Keratinocyte (primary cell): ENCODE data around the gene ZBED4. TPM values are rescaled to one million over a fixed set of nuclear protein-coding genes. Genes with fewer than 3 reads are reported as not detected.

Experiments
- DNase-seq: peaks from one replicate; pipeline ENCODE4 v3.0.0-alpha.2; 2011; ENCODE audit warnings: low read depth, missing footprints, low spot score
- FAIRE-seq: peaks from 2 replicates; lab custom pipeline; 2011; peaks lifted over from hg19 to GRCh38; lab: Jason Lieb, UNC
- H2AFZ ChIP-seq: 2 replicates; pipeline ENCODE4 v1.6.0; 2012; ENCODE audit warnings: low read length, control low read depth, inconsistent platforms; ENCODE audit not compliant: control insufficient read depth
- H3K27ac ChIP-seq: 2 replicates; pipeline ENCODE4 v1.5.1; 2011; ENCODE audit warnings: low read length; ENCODE audit not compliant: control insufficient read depth, insufficient read depth
- H3K27me3 ChIP-seq: 3 replicates; pipeline ENCODE4 v1.6.0; 2011; ENCODE audit warnings: low read length; ENCODE audit not compliant: control insufficient read depth, insufficient read depth; ENCODE audit errors: extremely low read depth
- H3K36me3 ChIP-seq, 2 experiments: 2 replicates in 1 of 2; 3 replicates in 1 of 2; pipeline ENCODE4 v1.5.1; 2011; ENCODE audit warnings: low read length in 2 of 2, mild to moderate bottlenecking in 1 of 2; ENCODE audit not compliant: control insufficient read depth in 2 of 2, insufficient read depth in 2 of 2; ENCODE audit errors: extremely low read depth in 1 of 2
- H3K4me1 ChIP-seq: 3 replicates; pipeline ENCODE4 v1.5.1; 2011; ENCODE audit warnings: low read length; ENCODE audit not compliant: control insufficient read depth, insufficient read depth; ENCODE audit errors: extremely low read depth
- H3K4me2 ChIP-seq: 3 replicates; pipeline ENCODE4 v1.6.0; 2011; ENCODE audit warnings: low read depth, low read length; ENCODE audit not compliant: control insufficient read depth, insufficient read depth; ENCODE audit errors: extremely low read depth
- H3K4me3 ChIP-seq, 3 experiments: fragments of 200-600 bp in 1 of 3; sonication (generic) in 1 of 3; 2 replicates in 2 of 3; 3 replicates in 1 of 3; pipeline ENCODE4 v1.5.1; 2011 to 2016; ENCODE audit warnings: low read length in 3 of 3, mild to moderate bottlenecking in 3 of 3, control low read depth in 2 of 3, inconsistent platforms in 1 of 3, low read depth in 1 of 3, mixed read lengths in 1 of 3, mixed run types in 1 of 3, moderate library complexity in 1 of 3; ENCODE audit not compliant: control insufficient read depth in 2 of 3, insufficient read depth in 2 of 3; ENCODE audit errors: extremely low read depth in 1 of 3
- H3K79me2 ChIP-seq: 2 replicates; pipeline ENCODE4 v1.6.0; 2012; ENCODE audit warnings: low read length; ENCODE audit not compliant: control insufficient read depth, insufficient read depth
- H3K9ac ChIP-seq: 3 replicates; pipeline ENCODE4 v1.6.0; 2011; ENCODE audit warnings: low read length; ENCODE audit not compliant: control insufficient read depth, insufficient read depth; ENCODE audit errors: extremely low read depth
- H3K9me1 ChIP-seq: 3 replicates; pipeline ENCODE4 v1.6.0; 2011; ENCODE audit warnings: low read length; ENCODE audit not compliant: control insufficient read depth, insufficient read depth; ENCODE audit errors: extremely low read depth
- H3K9me3 ChIP-seq: 2 replicates; pipeline ENCODE4 v1.5.1; 2012; ENCODE audit warnings: low read depth, low read length; ENCODE audit not compliant: control insufficient read depth
- H4K20me1 ChIP-seq: 3 replicates; pipeline ENCODE4 v1.6.0; 2011; ENCODE audit warnings: low read length; ENCODE audit not compliant: control insufficient read depth, insufficient read depth; ENCODE audit errors: extremely low read depth
- CTCF ChIP-seq, 3 experiments: IDR thresholded peaks in 1 of 3; conservative IDR thresholded peaks in 1 of 3; optimal IDR thresholded peaks in 1 of 3; 2 replicates in 2 of 3; 3 replicates in 1 of 3; pipeline versions ENCODE3 to v1.5.1; 2011; ENCODE audit warnings: low read length in 3 of 3, mild to moderate bottlenecking in 3 of 3, moderate library complexity in 2 of 3, control low read depth in 1 of 3, inconsistent platforms in 1 of 3; ENCODE audit not compliant: insufficient read depth in 2 of 3; ENCODE audit errors: extremely low read depth in 1 of 3
- EZH2 ChIP-seq: IDR thresholded peaks from one replicate; pipeline ENCODE4 v1.6.1; 2012; ENCODE audit warnings: inconsistent platforms, mild to moderate bottlenecking, low read length, moderate library complexity
- dilution Hi-C: fragments of 300-500 bp; cut with MboI; formaldehyde crosslinking; loops from one replicate; pipeline ENCODE4 v1.7.0; 2020; ENCODE audit warnings: low sequenced_read_pairs; ENCODE audit not compliant: extremely low pct_ligation_motif_present
- polyA plus RNA-seq, 5 experiments: library from polyadenylated mRNA; depleted of rRNA in 3 of 5; stranded (reverse) in 3 of 5; stranded (forward) in 1 of 5; unstranded in 1 of 5; fragments of >200 nt; gene quantifications; 1 replicate in 1 of 5; 2 replicates in 3 of 5; 3 replicates in 1 of 5; pipeline versions ENCODE4 v1.2.1 to v1.2.3, GENCODE V29; 2011 to 2012; ENCODE audit warnings: missing spikeins in 2 of 5, low read depth in 1 of 5, low replicate concordance in 1 of 5

Gene ZBED4
- polyA plus RNA-seq, 1 donor (not counting 4 experiments of a cell fraction or from before 2014, with no cell fraction given): 7.1 TPM

GRCh38 chr22:49896201-49896600, 42.6 kb downstream of the ZBED4 start:
- TF ChIP-seq EZH2 (no peak), CTCF (optimal IDR thresholded peaks at IDR 0.05 in 1 of 3, IDR thresholded peaks at IDR 0.05 in 1 of 3, conservative IDR thresholded peaks at IDR 0.05 in 1 of 3; ENCODE audit: extremely low read depth in 1 of 3, insufficient read depth in 2 of 3, low read length in 3 of 3) (no peak)
- H3K9me3 ChIP-seq: no peaks in the 10 kb centered on the region
- FAIRE-seq: no peak

DNA sequence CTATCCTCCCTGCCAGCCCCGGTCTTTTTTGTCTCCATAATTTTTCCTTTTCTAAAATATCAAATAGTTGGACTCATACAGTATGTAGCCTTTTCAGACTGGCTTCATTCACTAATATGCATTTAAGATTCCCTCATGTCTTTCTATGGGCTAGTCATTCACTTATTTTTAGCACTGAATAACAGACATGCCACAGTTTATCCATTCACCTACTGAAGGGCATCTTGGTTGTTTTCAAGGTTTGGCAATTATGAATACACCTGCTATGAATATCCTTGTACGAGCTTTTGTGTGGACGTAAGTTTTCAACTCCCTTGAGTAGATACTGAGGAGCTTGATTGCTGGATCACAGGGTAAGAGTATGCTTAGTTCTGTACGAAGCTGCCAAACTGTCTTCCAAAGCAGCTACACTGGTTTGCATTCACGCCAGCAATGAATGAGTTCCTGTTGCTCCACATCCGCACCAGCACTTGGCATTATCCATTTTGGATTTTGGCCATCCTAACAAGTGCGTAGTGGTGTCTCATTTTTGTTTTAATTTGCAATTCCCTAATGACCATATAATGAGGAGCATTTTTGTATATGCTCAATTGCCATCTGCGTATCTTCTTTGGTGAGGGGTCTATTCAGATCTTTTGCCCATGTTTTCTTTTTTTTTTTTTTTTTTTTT, 43.5 kb downstream of the ZBED4 start:
- Histone ChIP-seq H3K27me3 (no peaks in the 10 kb centered on the region), H3K4me2 (no peak overlapping the region), H3K4me1 (no peaks in the 10 kb centered on the region), H3K9ac (no peak overlapping the region), H3K4me3 (no peak overlapping the region), H4K20me1 (no peaks in the 10 kb centered on the region), H3K36me3 (peaks cover 4 to 22% of the 10 kb centered on the region in 2 experiments), H3K9me1 (no peaks in the 10 kb centered on the region), H2AFZ (no peak overlapping the region), H3K79me2 (no peaks in the 10 kb centered on the region), H3K27ac (no peak overlapping the region), H3K9me3 (peaks cover 3% of the 10 kb centered on the region)
- DNase-seq (no peak), FAIRE-seq (no peak)
- dilution Hi-C loops: no loop called here
- TF ChIP-seq EZH2 (no peak), CTCF (optimal IDR thresholded peaks at IDR 0.05 in 1 of 3, IDR thresholded peaks at IDR 0.05 in 1 of 3, conservative IDR thresholded peaks at IDR 0.05 in 1 of 3; ENCODE audit: extremely low read depth in 1 of 3, insufficient read depth in 2 of 3, low read length in 3 of 3) (no peak)

More at GRCh38 chr22:49896201-49896600, 42.6 kb downstream of the ZBED4 start:
- H3K36me3 ChIP-seq: peaks cover 5 to 15% of the 10 kb centered on the region in 2 experiments
- dilution Hi-C loops: no loop called here
- H3K27ac ChIP-seq: no peak overlapping the region
- H3K4me2 ChIP-seq: no peak overlapping the region
- no peaks in the 10 kb centered on the region for H4K20me1 ChIP-seq
- no peaks in the 10 kb centered on the region for H3K9me1 ChIP-seq
- DNase-seq: no peak
- no peaks in the 10 kb centered on the region for H3K27me3 ChIP-seq
- peaks cover 3% of the 10 kb centered on the region for H3K4me1 ChIP-seq
- H3K79me2 ChIP-seq: no peaks in the 10 kb centered on the region
- H3K9ac ChIP-seq: no peak overlapping the region
- no peak overlapping the region for H2AFZ ChIP-seq
- H3K4me3 ChIP-seq: no peak overlapping the region
